ENCODE data around the gene MYG1.

DNA sequence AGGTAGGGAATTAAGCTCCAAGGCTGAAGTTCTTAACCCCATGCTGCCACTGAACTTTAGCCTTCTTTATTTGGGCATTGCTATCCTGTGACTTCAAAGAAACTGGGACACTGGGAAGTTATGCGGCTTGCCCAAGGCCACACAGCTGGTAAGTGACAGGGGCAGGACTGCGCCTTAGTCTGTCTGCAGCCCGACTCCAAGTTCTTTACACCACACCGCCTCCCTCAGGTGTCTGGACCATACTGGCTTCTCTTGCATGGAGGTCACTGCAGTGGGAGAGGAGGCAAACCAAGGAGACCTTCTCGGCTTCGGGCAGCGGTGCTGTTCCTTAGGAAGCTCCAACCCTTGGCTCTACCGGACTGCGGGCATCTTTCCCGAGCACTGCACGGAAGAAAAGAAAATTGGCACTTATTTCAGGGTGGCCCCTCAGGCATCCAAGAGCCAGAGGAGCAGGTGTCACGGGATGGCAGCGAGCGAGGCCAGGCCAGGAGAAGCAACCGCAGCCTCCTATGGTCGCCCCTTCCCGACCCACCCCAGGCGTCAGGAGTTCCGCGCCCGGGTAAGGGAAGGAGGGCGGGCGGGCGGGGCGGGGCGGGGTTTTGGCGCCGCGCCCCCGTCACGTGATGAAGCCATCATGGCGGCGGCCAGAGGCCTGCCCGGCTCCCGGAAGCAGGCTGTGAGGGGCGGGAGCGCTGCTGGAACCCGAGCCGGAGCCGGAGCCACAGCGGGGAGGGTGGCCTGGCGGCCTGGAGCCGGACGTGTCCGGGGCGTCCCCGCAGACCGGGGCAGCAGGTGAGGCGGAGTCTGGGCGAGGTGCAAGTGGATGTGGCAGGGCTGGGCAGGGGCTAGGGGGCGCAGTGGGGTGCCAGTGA is 47.8 kb upstream of the MYG1 start:
- TF ChIP-seq, protein P1, sequence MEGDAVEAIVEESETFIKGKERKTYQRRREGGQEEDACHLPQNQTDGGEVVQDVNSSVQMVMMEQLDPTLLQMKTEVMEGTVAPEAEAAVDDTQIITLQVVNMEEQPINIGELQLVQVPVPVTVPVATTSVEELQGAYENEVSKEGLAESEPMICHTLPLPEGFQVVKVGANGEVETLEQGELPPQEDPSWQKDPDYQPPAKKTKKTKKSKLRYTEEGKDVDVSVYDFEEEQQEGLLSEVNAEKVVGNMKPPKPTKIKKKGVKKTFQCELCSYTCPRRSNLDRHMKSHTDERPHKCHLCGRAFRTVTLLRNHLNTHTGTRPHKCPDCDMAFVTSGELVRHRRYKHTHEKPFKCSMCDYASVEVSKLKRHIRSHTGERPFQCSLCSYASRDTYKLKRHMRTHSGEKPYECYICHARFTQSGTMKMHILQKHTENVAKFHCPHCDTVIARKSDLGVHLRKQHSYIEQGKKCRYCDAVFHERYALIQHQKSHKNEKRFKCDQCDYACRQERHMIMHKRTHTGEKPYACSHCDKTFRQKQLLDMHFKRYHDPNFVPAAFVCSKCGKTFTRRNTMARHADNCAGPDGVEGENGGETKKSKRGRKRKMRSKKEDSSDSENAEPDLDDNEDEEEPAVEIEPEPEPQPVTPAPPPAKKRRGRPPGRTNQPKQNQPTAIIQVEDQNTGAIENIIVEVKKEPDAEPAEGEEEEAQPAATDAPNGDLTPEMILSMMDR (IDR thresholded peaks at IDR 0.05; ENCODE audit: low read depth, low read length) = peak; percentile 33
- TF ChIP-seq MAX (IDR thresholded peaks at IDR 0.05; ENCODE audit: low read depth, low read length) (peak; percentile 53; the same call in 1 of the 2 replicates), POLR2A (IDR thresholded peaks at IDR 0.05; ENCODE audit: extremely low read depth, insufficient read length) (peak; percentile 59), MYC (IDR thresholded peaks at IDR 0.05; ENCODE audit: low read depth, low read length) (peak; percentile 34; the same call in 1 of the 2 replicates)

Data from NB4 (cell line).